Coronary artery (tissue), 2 donors: Measurements from ENCODE around the gene SLC6A14.

Experiments
- DNase-seq: peaks from one replicate; pipeline ENCODE4 v3.0.0-alpha.2; 2017; ENCODE audit warnings: low spot score
- H3K27ac ChIP-seq, 2 donors: fragments of 200-600 bp; sonication (generic); one replicate each; pipeline ENCODE4 v1.5.1; 2016 to 2019
- H3K4me3 ChIP-seq: fragments of 200-600 bp; sonication (generic); 2 replicates; pipeline ENCODE4 v1.5.1; 2016; ENCODE audit warnings: mild to moderate bottlenecking, moderate library complexity
- CTCF ChIP-seq: fragments of 200-600 bp; sonication (generic); IDR thresholded peaks from one replicate; pipeline ENCODE4 v1.5.1; 2019; ENCODE audit warnings: antibody characterized with exemption

Gene SLC6A14

GRCh38 chrX:116499780-116500179 is 63.4 kb downstream of the SLC6A14 start:
- TF ChIP-seq CTCF = no peak
- Histone ChIP-seq H3K4me3 (no peak overlapping the region), H3K27ac (no peak overlapping the region)
- no peak for DNase-seq
